Sciatic nerve (tissue), 2 donors: ENCODE results near the gene FLNC. TPM values are rescaled to one million over a fixed set of nuclear protein-coding genes. Genes with fewer than 3 reads are reported as not detected.

Source experiments
- ATAC-seq: fragments of 200-7000 bp; cut with Tn5 transposase; one replicate; pipeline ENCODE4 v1.9.1; 2020; ENCODE audit warnings: mild to moderate bottlenecking, moderate library complexity
- DNase-seq: peaks from one replicate; pipeline ENCODE4 v3.0.0-alpha.2; 2020; ENCODE audit warnings: low spot score
- intact Hi-C: fragments of 100-400 bp; cut with DNase I; formaldehyde crosslinking; loops from one replicate; pipeline ENCODE4 v1.14.2; 2022
- total RNA-seq: library from RNA; stranded (reverse); fragmentation: NEBNext Ultra II Directional; extraction: Animal tissue kit (Norgen Biotek cat#: 25700); gene quantifications from one replicate; pipeline ENCODE4 v1.2.1, GENCODE V29; 2021
- donor health status: DM: no; HTN: no; CAD: no.
- donor health status: DM: no; HTN: no; CAD: no.

The FLNC gene
- total RNA-seq, 1 donor from 2014 or later: 11.7 TPM

GRCh38 chr7:128902761-128903585 lies 72.8 kb downstream of the FLNC start:
- intact Hi-C loops: loop anchor here (10.0 kb wide), 1 partner anchor 192 kb away; no protein-coding TSS in a partner anchor
- peak; percentile 45 for DNase-seq
- peak; percentile 11 for ATAC-seq

- intact Hi-C loops: loop anchor here (10.0 kb wide), 1 partner anchor 191 kb away; no protein-coding TSS in a partner anchor
- ATAC-seq: peak; percentile 40
- peak; percentile 56 for DNase-seq
Observed at GRCh38 chr7:128903621-128904361, 73.6 kb downstream of the FLNC start.

- intact Hi-C loops: loop anchor here (10.0 kb wide), 1 partner anchor 190 kb away; no protein-coding TSS in a partner anchor
- DNase-seq (peak; percentile 35), ATAC-seq (peak; percentile 29)
Observed at GRCh38 chr7:128904381-128905197, 74.4 kb downstream of the FLNC start.

DNA sequence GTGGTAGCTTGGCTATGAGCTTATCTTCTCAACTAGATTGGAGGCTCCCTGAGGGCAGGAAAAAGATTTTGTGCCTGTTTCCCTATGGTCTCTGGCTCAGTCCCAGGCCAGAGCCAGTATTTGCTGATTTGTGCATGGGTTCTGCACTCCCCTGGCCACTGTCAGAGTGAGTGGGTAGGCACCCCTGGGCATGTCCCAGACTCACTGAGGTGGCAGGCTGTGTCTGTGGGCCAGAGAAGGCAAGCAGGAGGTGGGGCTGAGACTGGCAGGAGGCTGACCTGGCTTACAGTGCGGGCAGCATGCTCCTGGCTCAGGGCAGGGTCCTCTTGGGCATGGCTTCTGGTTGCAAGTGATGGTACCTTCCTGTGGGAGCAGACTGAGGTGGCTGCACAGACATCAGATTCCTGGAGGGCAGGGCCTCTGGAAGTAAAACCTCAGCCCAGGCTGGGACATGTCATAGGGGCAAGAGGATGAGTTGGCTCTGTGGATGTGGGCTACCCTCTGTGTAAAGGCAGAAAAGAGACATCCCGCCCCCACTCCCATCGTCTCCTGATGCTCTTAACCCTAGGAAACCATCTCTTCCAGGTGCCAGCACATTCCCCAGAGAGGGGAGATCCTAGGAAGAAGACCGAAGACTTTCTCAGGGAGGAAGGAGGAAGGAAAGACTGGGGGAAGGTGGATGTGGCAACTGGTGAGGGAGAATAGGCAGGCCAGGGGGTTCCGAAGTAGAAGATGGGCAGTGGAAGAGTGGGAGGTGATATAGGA lies 76.0 kb downstream of the FLNC start:
- no peak for ATAC-seq
- intact Hi-C loops: loop anchor here (10.0 kb wide), 1 partner anchor 189 kb away; no protein-coding TSS in a partner anchor
- peak; percentile 36 for DNase-seq

- intact Hi-C loops: loop anchor here (10.0 kb wide), 1 partner anchor 188 kb away; no protein-coding TSS in a partner anchor
- no peak for ATAC-seq
- DNase-seq: peak; percentile 38
Observed at GRCh38 chr7:128906766-128907559, 76.8 kb downstream of the FLNC start.

Other genes with a start within 250 kb of the FLNC start
- 8.8 TPM for gene GARIN1A, start 158.1 kb upstream of the FLNC start, total RNA-seq
- 96.0 TPM for gene CALU, start 91.0 kb upstream of the FLNC start, total RNA-seq
- not detected for gene OPN1SW, start 54.6 kb upstream of the FLNC start, total RNA-seq
- 5.9 TPM for gene CCDC136, start 38.4 kb upstream of the FLNC start, total RNA-seq
- gene ATP6V1F, start 32.5 kb downstream of the FLNC start, total RNA-seq: 89.6 TPM
- 1.8 TPM for gene KCP, start 80.3 kb downstream of the FLNC start, total RNA-seq
- 8.7 TPM for gene IRF5, start 107.5 kb downstream of the FLNC start, total RNA-seq
- gene TNPO3, start 224.7 kb downstream of the FLNC start, total RNA-seq: 28.6 TPM